Measurements from ENCODE around the gene PTPRR. TPM values are rescaled to one million over a fixed set of nuclear protein-coding genes. Genes with fewer than 3 reads are reported as not detected.

PTPRR gene
- total and polyA plus RNA-seq, 10 of the 15 experiments (the other 5 are each of a cell fraction or from before 2014, with no cell fraction given): 0.14 to 3.1 (median 0.42) TPM

DNA sequence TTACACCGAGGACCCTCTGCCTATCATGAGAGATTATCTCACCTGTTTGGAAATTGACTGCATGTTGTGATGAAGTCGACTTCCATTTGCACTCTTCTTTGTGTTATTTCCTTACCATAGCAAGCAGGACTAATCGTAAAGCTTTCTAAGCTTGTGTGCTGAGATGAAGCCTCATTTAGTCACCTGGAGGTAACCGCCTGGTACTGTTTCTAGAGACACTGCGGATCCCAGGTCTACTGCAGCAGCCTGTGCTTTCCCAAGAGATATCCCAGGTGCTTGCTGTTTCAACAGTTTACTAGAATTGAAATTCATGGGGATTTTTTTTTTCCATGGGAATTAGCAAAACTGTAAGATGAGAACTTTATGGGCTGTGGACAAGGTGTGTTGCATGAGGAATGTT, 131.8 kb downstream of the PTPRR start:
- Histone ChIP-seq H3K27me3 (replicated peaks in 1 of 2; ENCODE audit: control insufficient read depth in 2 of 2, insufficient read depth in 2 of 2, low read length in 1 of 2) (no peaks in the 10 kb centered on the region), H3K79me2 (ENCODE audit: control insufficient read depth, insufficient read depth, low read length) (no peaks in the 10 kb centered on the region), H2AFZ (ENCODE audit: control insufficient read depth, low read depth, low read length) (no peak overlapping the region), H3K36me3 (ENCODE audit: control insufficient read depth in 2 of 2, insufficient read depth in 2 of 2, low read length in 1 of 2) (no peaks in the 10 kb centered on the region), H3K9me3 (replicated peaks; ENCODE audit: control insufficient read depth, insufficient read depth, low read length) (no peaks in the 10 kb centered on the region), H3K4me3 (no peak overlapping the region), H3K4me1 (ENCODE audit: control insufficient read depth, insufficient read depth, low read length) (no peaks in the 10 kb centered on the region), H3K4me2 (ENCODE audit: control insufficient read depth, insufficient read depth) (no peak overlapping the region), H3K9ac (ENCODE audit: control insufficient read depth, insufficient read depth, low read length) (no peak overlapping the region), H4K20me1 (ENCODE audit: control insufficient read depth, insufficient read depth) (no peaks in the 10 kb centered on the region), H3K27ac (ENCODE audit: control insufficient read depth, insufficient read depth) (no peak overlapping the region)
- ChIA-PET CTCF (no interaction called here), RAD21 (ENCODE audit: unreplicated experiment) (no interaction called here), SMC1A (ENCODE audit: uncharacterized antibody, unreplicated experiment) (no interaction called here), POLR2A (no interaction called here)
- in situ Hi-C loops (cut with MboI) (no loop called here), intact Hi-C loops (cut with micrococcal nuclease; ENCODE audit: unreplicated experiment) (no loop called here)
- ATAC-seq (no peak), DNase-seq (ENCODE audit: low read depth, low spot score) (no peak), FAIRE-seq (no peak)
- WGBS (ENCODE audit: insufficient coverage, insufficient replicate concordance, low lambda C conversion rate, missing lambda C conversion rate): 41% methylated on average over 5 of the region's 5 CpGs
- no TSS peak for BruUV-seq (replicated peaks)
- TF ChIP-seq FOS (IDR thresholded peaks at IDR 0.05; ENCODE audit: borderline replicate concordance, extremely low read depth, insufficient read length) (no peak), SP1 (IDR thresholded peaks at IDR 0.05; ENCODE audit: low read depth, low read length) (no peak), GATAD2B (conservative IDR thresholded peaks at IDR 0.05; ENCODE audit: low read depth) (no peak), ZNF207 (IDR thresholded peaks at IDR 0.05; ENCODE audit: borderline replicate concordance) (no peak), STAT1 (conservative IDR thresholded peaks at IDR 0.05) (no peak), ASH2L (IDR thresholded peaks at IDR 0.05; ENCODE audit: borderline replicate concordance, low read depth) (no peak), HDGF (IDR thresholded peaks at IDR 0.05) (no peak), BRCA1 (IDR thresholded peaks at IDR 0.05; ENCODE audit: low read depth, low read length) (no peak), ZNF217 (IDR thresholded peaks at IDR 0.05) (no peak), CBFB (IDR thresholded peaks at IDR 0.05; ENCODE audit: low read depth) (no peak), CHD2 (IDR thresholded peaks at IDR 0.05; ENCODE audit: borderline replicate concordance, low read depth, low read length) (no peak), TCF3 (IDR thresholded peaks at IDR 0.05; ENCODE audit: borderline replicate concordance, insufficient read depth, low read depth, low read length) (no peak)
- TF ChIP-seq, protein P1, sequence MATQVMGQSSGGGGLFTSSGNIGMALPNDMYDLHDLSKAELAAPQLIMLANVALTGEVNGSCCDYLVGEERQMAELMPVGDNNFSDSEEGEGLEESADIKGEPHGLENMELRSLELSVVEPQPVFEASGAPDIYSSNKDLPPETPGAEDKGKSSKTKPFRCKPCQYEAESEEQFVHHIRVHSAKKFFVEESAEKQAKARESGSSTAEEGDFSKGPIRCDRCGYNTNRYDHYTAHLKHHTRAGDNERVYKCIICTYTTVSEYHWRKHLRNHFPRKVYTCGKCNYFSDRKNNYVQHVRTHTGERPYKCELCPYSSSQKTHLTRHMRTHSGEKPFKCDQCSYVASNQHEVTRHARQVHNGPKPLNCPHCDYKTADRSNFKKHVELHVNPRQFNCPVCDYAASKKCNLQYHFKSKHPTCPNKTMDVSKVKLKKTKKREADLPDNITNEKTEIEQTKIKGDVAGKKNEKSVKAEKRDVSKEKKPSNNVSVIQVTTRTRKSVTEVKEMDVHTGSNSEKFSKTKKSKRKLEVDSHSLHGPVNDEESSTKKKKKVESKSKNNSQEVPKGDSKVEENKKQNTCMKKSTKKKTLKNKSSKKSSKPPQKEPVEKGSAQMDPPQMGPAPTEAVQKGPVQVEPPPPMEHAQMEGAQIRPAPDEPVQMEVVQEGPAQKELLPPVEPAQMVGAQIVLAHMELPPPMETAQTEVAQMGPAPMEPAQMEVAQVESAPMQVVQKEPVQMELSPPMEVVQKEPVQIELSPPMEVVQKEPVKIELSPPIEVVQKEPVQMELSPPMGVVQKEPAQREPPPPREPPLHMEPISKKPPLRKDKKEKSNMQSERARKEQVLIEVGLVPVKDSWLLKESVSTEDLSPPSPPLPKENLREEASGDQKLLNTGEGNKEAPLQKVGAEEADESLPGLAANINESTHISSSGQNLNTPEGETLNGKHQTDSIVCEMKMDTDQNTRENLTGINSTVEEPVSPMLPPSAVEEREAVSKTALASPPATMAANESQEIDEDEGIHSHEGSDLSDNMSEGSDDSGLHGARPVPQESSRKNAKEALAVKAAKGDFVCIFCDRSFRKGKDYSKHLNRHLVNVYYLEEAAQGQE (IDR thresholded peaks at IDR 0.05; ENCODE audit: low read depth, low read length): no peak
- TF ChIP-seq, protein P2, sequence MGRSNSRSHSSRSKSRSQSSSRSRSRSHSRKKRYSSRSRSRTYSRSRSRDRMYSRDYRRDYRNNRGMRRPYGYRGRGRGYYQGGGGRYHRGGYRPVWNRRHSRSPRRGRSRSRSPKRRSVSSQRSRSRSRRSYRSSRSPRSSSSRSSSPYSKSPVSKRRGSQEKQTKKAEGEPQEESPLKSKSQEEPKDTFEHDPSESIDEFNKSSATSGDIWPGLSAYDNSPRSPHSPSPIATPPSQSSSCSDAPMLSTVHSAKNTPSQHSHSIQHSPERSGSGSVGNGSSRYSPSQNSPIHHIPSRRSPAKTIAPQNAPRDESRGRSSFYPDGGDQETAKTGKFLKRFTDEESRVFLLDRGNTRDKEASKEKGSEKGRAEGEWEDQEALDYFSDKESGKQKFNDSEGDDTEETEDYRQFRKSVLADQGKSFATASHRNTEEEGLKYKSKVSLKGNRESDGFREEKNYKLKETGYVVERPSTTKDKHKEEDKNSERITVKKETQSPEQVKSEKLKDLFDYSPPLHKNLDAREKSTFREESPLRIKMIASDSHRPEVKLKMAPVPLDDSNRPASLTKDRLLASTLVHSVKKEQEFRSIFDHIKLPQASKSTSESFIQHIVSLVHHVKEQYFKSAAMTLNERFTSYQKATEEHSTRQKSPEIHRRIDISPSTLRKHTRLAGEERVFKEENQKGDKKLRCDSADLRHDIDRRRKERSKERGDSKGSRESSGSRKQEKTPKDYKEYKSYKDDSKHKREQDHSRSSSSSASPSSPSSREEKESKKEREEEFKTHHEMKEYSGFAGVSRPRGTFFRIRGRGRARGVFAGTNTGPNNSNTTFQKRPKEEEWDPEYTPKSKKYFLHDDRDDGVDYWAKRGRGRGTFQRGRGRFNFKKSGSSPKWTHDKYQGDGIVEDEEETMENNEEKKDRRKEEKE (IDR thresholded peaks at IDR 0.05): no peak
- TF ChIP-seq, protein P3, sequence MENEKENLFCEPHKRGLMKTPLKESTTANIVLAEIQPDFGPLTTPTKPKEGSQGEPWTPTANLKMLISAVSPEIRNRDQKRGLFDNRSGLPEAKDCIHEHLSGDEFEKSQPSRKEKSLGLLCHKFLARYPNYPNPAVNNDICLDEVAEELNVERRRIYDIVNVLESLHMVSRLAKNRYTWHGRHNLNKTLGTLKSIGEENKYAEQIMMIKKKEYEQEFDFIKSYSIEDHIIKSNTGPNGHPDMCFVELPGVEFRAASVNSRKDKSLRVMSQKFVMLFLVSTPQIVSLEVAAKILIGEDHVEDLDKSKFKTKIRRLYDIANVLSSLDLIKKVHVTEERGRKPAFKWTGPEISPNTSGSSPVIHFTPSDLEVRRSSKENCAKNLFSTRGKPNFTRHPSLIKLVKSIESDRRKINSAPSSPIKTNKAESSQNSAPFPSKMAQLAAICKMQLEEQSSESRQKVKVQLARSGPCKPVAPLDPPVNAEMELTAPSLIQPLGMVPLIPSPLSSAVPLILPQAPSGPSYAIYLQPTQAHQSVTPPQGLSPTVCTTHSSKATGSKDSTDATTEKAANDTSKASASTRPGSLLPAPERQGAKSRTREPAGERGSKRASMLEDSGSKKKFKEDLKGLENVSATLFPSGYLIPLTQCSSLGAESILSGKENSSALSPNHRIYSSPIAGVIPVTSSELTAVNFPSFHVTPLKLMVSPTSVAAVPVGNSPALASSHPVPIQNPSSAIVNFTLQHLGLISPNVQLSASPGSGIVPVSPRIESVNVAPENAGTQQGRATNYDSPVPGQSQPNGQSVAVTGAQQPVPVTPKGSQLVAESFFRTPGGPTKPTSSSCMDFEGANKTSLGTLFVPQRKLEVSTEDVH (IDR thresholded peaks at IDR 0.05; ENCODE audit: low read depth, partially characterized antibody): no peak
- TF ChIP-seq, protein P4, sequence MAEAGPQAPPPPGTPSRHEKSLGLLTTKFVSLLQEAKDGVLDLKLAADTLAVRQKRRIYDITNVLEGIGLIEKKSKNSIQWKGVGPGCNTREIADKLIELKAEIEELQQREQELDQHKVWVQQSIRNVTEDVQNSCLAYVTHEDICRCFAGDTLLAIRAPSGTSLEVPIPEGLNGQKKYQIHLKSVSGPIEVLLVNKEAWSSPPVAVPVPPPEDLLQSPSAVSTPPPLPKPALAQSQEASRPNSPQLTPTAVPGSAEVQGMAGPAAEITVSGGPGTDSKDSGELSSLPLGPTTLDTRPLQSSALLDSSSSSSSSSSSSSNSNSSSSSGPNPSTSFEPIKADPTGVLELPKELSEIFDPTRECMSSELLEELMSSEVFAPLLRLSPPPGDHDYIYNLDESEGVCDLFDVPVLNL (IDR thresholded peaks at IDR 0.05; ENCODE audit: low read depth, low read length): no peak
